HepG2 (cell line): ENCODE data around the gene PLA2G4D. TPM values are rescaled to one million over a fixed set of nuclear protein-coding genes. Genes with fewer than 3 reads are reported as not detected.
A peak's percentile ranks its signal among the peaks of the same experiment; 100 is the strongest.

Experiments used
- ATAC-seq: fragments of 200-7000 bp; cut with Tn5 transposase; 3 replicates; pipeline ENCODE4 v1.9.1; 2020; ENCODE audit warnings: mild to moderate bottlenecking, moderate library complexity
- BruUV-seq: library from RNA; stranded (reverse); fragments of 400-500 nt; replicated peaks from 2 replicates; lab custom pipeline; 2021; lab: Mats Ljungman, UMichigan
- CTCF ChIA-PET: fragments of 300-600 bp; formaldehyde crosslinking; extraction: SDS; loops from one replicate; lab custom pipeline; 2021; ENCODE audit warnings: low total read pairs, inconsistent platforms, low intra/inter-chr PET ratio; lab: Yijun Ruan, JAX
- POLR2A ChIA-PET: fragments of 350-600 bp; sonication (Branson Sonifier 250); formaldehyde crosslinking; loops from one replicate; lab custom pipeline; 2020; ENCODE audit warnings: antibody characterized with exemption, inconsistent platforms; lab: Yijun Ruan, JAX
- DNase-seq: peaks from one replicate; pipeline ENCODE4 v3.0.0-alpha.2; 2015; ENCODE audit warnings: low spot score
- FAIRE-seq: peaks from 3 replicates; lab custom pipeline; 2011; peaks lifted over from hg19 to GRCh38; lab: Jason Lieb, UNC
- H2AFZ ChIP-seq: one replicate; pipeline ENCODE4 v1.6.1; 2011; ENCODE audit warnings: low read length, inconsistent platforms
- H3K27ac ChIP-seq: fragments of 300-600 bp; 3 replicates; pipeline ENCODE4 v1.8.0; 2011; ENCODE audit warnings: mixed run types, mild to moderate bottlenecking, mixed read lengths, low read length, inconsistent platforms; ENCODE audit not compliant: insufficient read depth; ENCODE audit errors: extremely low read length
- H3K27me3 ChIP-seq, 2 experiments: fragments of 200-600 bp in 1 of 2; 2 replicates in 1 of 2; 3 replicates in 1 of 2; pipeline versions ENCODE4 v1.6.0 to v1.8.0; 2011; ENCODE audit warnings: low read length in 2 of 2, mild to moderate bottlenecking in 2 of 2, moderate library complexity in 2 of 2, inconsistent platforms in 1 of 2; ENCODE audit not compliant: insufficient read depth in 2 of 2, control insufficient read depth in 1 of 2
- H3K36me3 ChIP-seq, 2 experiments: fragments of 200-600 bp in 1 of 2; replicated peaks in 1 of 2; 2 replicates in 1 of 2; 3 replicates in 1 of 2; pipeline versions ENCODE4 v1.5.1 to v1.8.0; 2011; ENCODE audit warnings: low read length in 2 of 2, inconsistent platforms in 1 of 2; ENCODE audit not compliant: insufficient read depth in 2 of 2, control insufficient read depth in 1 of 2
- H3K4me1 ChIP-seq: 2 replicates; pipeline ENCODE4 v1.5.1; 2012; ENCODE audit warnings: low read length, inconsistent platforms; ENCODE audit not compliant: insufficient read depth
- H3K4me2 ChIP-seq: 2 replicates; pipeline ENCODE4 v1.6.0; 2011; ENCODE audit warnings: low read depth, low read length, inconsistent platforms
- H3K4me3 ChIP-seq, 3 experiments: fragments of 200-600 bp in 1 of 3; sonication (generic), shearing (Covaris generic) in 1 of 3; replicated peaks in 1 of 3; 2 replicates each; pipeline ENCODE4 v1.5.1; 2011 to 2016; ENCODE audit warnings: low read length in 3 of 3, inconsistent platforms in 2 of 3, low read depth in 2 of 3, mild to moderate bottlenecking in 2 of 3, control low read depth in 1 of 3, mixed read lengths in 1 of 3; ENCODE audit not compliant: insufficient read depth in 1 of 3
- H3K79me2 ChIP-seq: one replicate; pipeline ENCODE4 v1.6.1; 2011; ENCODE audit warnings: low read length, inconsistent platforms; ENCODE audit not compliant: insufficient read depth
- H3K9ac ChIP-seq: 2 replicates; pipeline ENCODE4 v1.6.0; 2011; ENCODE audit warnings: mild to moderate bottlenecking, low read depth, low read length, inconsistent platforms; ENCODE audit not compliant: insufficient read depth
- H3K9me3 ChIP-seq: 2 replicates; pipeline ENCODE4 v1.5.1; 2012; ENCODE audit warnings: mild to moderate bottlenecking, low read length
- H4K20me1 ChIP-seq: 2 replicates; pipeline ENCODE4 v1.6.0; 2011; ENCODE audit warnings: inconsistent platforms, mild to moderate bottlenecking, low read length, moderate library complexity; ENCODE audit not compliant: insufficient read depth
- ARNT2 ChIP-seq: sonication (generic); formaldehyde crosslinking; IDR thresholded peaks from 2 replicates; pipeline ENCODE4 v1.8.0; 2022; ENCODE audit warnings: mild to moderate bottlenecking, low read depth, missing genetic modification reagents, moderate library complexity
- DRAP1 ChIP-seq: IDR thresholded peaks from 2 replicates; pipeline ENCODE4 v1.6.1; 2016; ENCODE audit warnings: missing genetic modification reagents, missing compliant biosample characterization
- HNF4A ChIP-seq: sonication (generic); formaldehyde crosslinking; IDR thresholded peaks from 2 replicates; pipeline ENCODE4 v1.4.0; 2020; ENCODE audit warnings: missing genetic modification reagents
- NR3C1 ChIP-seq: sonication (generic); formaldehyde crosslinking; IDR thresholded peaks from 2 replicates; pipeline ENCODE4 v1.4.0; 2020; ENCODE audit warnings: missing genetic modification reagents
- PBX3 ChIP-seq: sonication (generic); formaldehyde crosslinking; IDR thresholded peaks from 2 replicates; pipeline ENCODE4 v1.8.1; 2023; ENCODE audit warnings: missing genetic modification reagents, inconsistent platforms, borderline replicate concordance
- PHF8 ChIP-seq: sonication (generic); formaldehyde crosslinking; IDR thresholded peaks from 2 replicates; pipeline ENCODE4 v1.5.0; 2020; ENCODE audit warnings: missing genetic modification reagents
- SOX13 ChIP-seq, 3 experiments: fragments of 450-650 bp in 1 of 3; sonication (generic) in 1 of 3; formaldehyde crosslinking in 1 of 3; IDR thresholded peaks in 2 of 3; conservative IDR thresholded peaks in 1 of 3; 2 replicates each; pipeline versions ENCODE4 v1.5.0 to v1.6.1; 2016 to 2020; ENCODE audit warnings: antibody characterized with exemption in 1 of 3, mild to moderate bottlenecking in 1 of 3, missing compliant biosample characterization in 1 of 3, missing genetic modification reagents in 1 of 3, moderate library complexity in 1 of 3
- SRY ChIP-seq: sonication (generic); formaldehyde crosslinking; IDR thresholded peaks from 2 replicates; pipeline ENCODE4 v1.8.0; 2022; ENCODE audit warnings: mild to moderate bottlenecking, missing genetic modification reagents
- TAF15 ChIP-seq: fragments of 200-400 bp; formaldehyde crosslinking; IDR thresholded peaks from one replicate; pipeline ENCODE4 v1.6.1; 2018; ENCODE audit warnings: mild to moderate bottlenecking, low read depth, low read length; ENCODE audit not compliant: poor library complexity, severe bottlenecking
- ZEB1 ChIP-seq: IDR thresholded peaks from 2 replicates; pipeline ENCODE4 v1.6.1; 2012; ENCODE audit warnings: mild to moderate bottlenecking, low read depth, inconsistent platforms; ENCODE audit not compliant: insufficient replicate concordance
- ZNF12 ChIP-seq: sonication (generic); formaldehyde crosslinking; IDR thresholded peaks from 2 replicates; pipeline ENCODE4 v1.5.0; 2020; ENCODE audit warnings: missing genetic modification reagents
- ZNF136 ChIP-seq: sonication (generic); formaldehyde crosslinking; IDR thresholded peaks from 2 replicates; pipeline ENCODE4 v1.8.1; 2022; ENCODE audit warnings: low read depth, mild to moderate bottlenecking, moderate library complexity, missing genetic modification reagents
- ZNF282 ChIP-seq: fragments of 450-650 bp; IDR thresholded peaks from 2 replicates; pipeline ENCODE4 v1.6.1; 2018; ENCODE audit not compliant: partially characterized antibody
- ZNF383 ChIP-seq: sonication (generic); formaldehyde crosslinking; IDR thresholded peaks from 2 replicates; pipeline ENCODE4 v1.4.0; 2020; ENCODE audit warnings: missing genetic modification reagents, mild to moderate bottlenecking, borderline replicate concordance
- ZNF580 ChIP-seq: IDR thresholded peaks from 2 replicates; pipeline ENCODE4 v1.6.1; 2016; ENCODE audit warnings: low read depth, borderline replicate concordance
- ZNF687 ChIP-seq: sonication (generic); formaldehyde crosslinking; IDR thresholded peaks from 2 replicates; pipeline ENCODE4 v1.5.1; 2020; ENCODE audit warnings: mild to moderate bottlenecking, missing genetic modification reagents, moderate library complexity
- ZNF703 ChIP-seq: sonication (generic); formaldehyde crosslinking; IDR thresholded peaks from 2 replicates; pipeline ENCODE4 v1.5.1; 2020; ENCODE audit warnings: missing genetic modification reagents, mild to moderate bottlenecking, moderate library complexity, borderline replicate concordance
- ZNF788 ChIP-seq: sonication (generic); formaldehyde crosslinking; IDR thresholded peaks from 2 replicates; pipeline ENCODE4 v1.5.0; 2020; ENCODE audit warnings: mild to moderate bottlenecking, missing genetic modification reagents, borderline replicate concordance
- ZSCAN31 ChIP-seq: sonication (generic); formaldehyde crosslinking; IDR thresholded peaks from 2 replicates; pipeline ENCODE4 v1.5.0; 2020; ENCODE audit warnings: low read depth, mild to moderate bottlenecking, missing genetic modification reagents
- whole genome bisulfite sequencing: methylation state at CpG from one replicate; pipeline ENCODE4 v1.1.6; 2017; ENCODE audit warnings: low lambda C conversion rate; 5-methylcytosine and 5-hydroxymethylcytosine counted together
- in situ Hi-C: cut with HindIII; loops from 2 replicates; pipeline ENCODE4 v1.10.0; 2017; ENCODE audit warnings: low pct_unique_long_range_greater_than_20kb; ENCODE audit not compliant: extremely low pct_ligation_motif_present
- intact Hi-C: fragments of 100-400 bp; cut with micrococcal nuclease; formaldehyde crosslinking; loops from one replicate; pipeline ENCODE4 v1.10.0; 2022; ENCODE audit not compliant: unreplicated experiment
- polyA plus RNA-seq, 8 experiments: library from polyadenylated mRNA; depleted of rRNA in 3 of 8; stranded (reverse) in 7 of 8; unstranded in 1 of 8; fragments of >200 nt; fragmentation: Illumina TruSeq in 4 of 8; extraction: Trizol in 4 of 8; gene quantifications; 2 replicates each; pipeline versions ENCODE4 v1.2.1 to v1.2.3, GENCODE V29; 2011 to 2016; ENCODE audit warnings: low read depth in 4 of 8, missing spikeins in 1 of 8, mixed read lengths in 1 of 8; ENCODE audit not compliant: insufficient read depth in 1 of 8
- total RNA-seq, 5 experiments: library from RNA; depleted of rRNA; stranded (reverse); fragments of >200 nt; fragmentation: Illumina TruSeq; extraction: Trizol; gene quantifications; 2 replicates each; pipeline ENCODE4 v1.2.3, GENCODE V29; 2016; ENCODE audit warnings: low read depth in 1 of 5

Gene PLA2G4D
- total and polyA plus RNA-seq, 2 of the 13 experiments (the other 11 are each of a cell fraction or from before 2014, with no cell fraction given): 0.04 to 0.21 TPM

- H3K36me3 ChIP-seq: no peaks in the 10 kb centered on the region
- no TSS peak for BruUV-seq
- DNase-seq (peak; percentile 35), ATAC-seq (peak; percentile 11; the same call in 2 of the 3 replicates), FAIRE-seq (peak; percentile 40)
- H3K79me2 ChIP-seq: no peaks in the 10 kb centered on the region
- intact Hi-C loops (no loop called here), in situ Hi-C loops (no loop called here)
- peak overlapping the region; percentile 51 for H3K4me2 ChIP-seq
- CTCF ChIA-PET: no interaction called here
- H3K9ac ChIP-seq: no peak overlapping the region
- H3K27ac ChIP-seq: no peak overlapping the region
- H4K20me1 ChIP-seq: no peaks in the 10 kb centered on the region
- H3K27me3 ChIP-seq: 0 out of 5 replicates have a peak, but pooled peaks cover 0 to 6% of the 10 kb centered on the region in 2 experiments
- H3K4me1 ChIP-seq: peaks cover 79% of the 10 kb centered on the region
- no peaks in the 10 kb centered on the region for H3K9me3 ChIP-seq
- POLR2A ChIA-PET: no interaction called here
- 21% methylated on average over 2 of the region's 5 CpGs for WGBS
- H2AFZ ChIP-seq: no peak overlapping the region
- H3K4me3 ChIP-seq: no peak overlapping the region
- TF ChIP-seq ZEB1 (no peak), DRAP1 (CRISPR knock-in tag) (no peak), ZSCAN31 (CRISPR knock-in tag) (no peak), ZNF687 (CRISPR knock-in tag) (peak; percentile 34; the same call in 1 of the 2 replicates), ZNF580 (CRISPR knock-in tag) (no peak), ZNF282 (no peak), ZNF788 (CRISPR knock-in tag) (0 out of 2 replicates have a peak, but pooled peaks have one; percentile 12), HNF4A (CRISPR knock-in tag) (0 out of 2 replicates have a peak, but pooled peaks have one; percentile 8), NR3C1 (CRISPR knock-in tag) (no peak), PBX3 (CRISPR knock-in tag) (no peak), PHF8 (CRISPR knock-in tag) (no peak), ZNF12 (CRISPR knock-in tag) (0 out of 2 replicates have a peak, but pooled peaks have one; percentile 37), SOX13 (IDR thresholded peaks at IDR 0.05) (no peak), SOX13 (CRISPR knock-in tag; conservative IDR thresholded peaks at IDR 0.05 in 1 of 2, IDR thresholded peaks at IDR 0.05 in 1 of 2) (no peak), ARNT2 (CRISPR knock-in tag) (no peak), ZNF136 (no peak), ZNF383 (no peak), TAF15 (no peak), SRY (CRISPR knock-in tag) (no peak), ZNF703 (CRISPR knock-in tag) (no peak)
Measured at GRCh38 chr15:42060797-42061196, 33.6 kb downstream of the PLA2G4D start.
